Measurements from ENCODE around the gene MYADM. TPM values are rescaled to one million over a fixed set of nuclear protein-coding genes. Genes with fewer than 3 reads are reported as not detected.
A peak's percentile ranks its signal among the peaks of the same experiment; 100 is the strongest.

Gene MYADM
- total RNA-seq, 3 donors from 2014 or later: 47.0 to 193 (median 67.7) TPM

GRCh38 chr19:53881482-53882390 is 14.1 kb downstream of the MYADM start, which contains the start of gene PRKCG:
Gene PRKCG (plus strand): TSS chr19:53882197. CDS start chr19:53882495, 298 bp downstream.
- DNase-seq: peak; percentile 56 to 76 (median 72)

GRCh38 chr19:53882391-53883050 is 14.8 kb downstream of the MYADM start:
- H3K4me3 ChIP-seq: no peak overlapping the region

More at GRCh38 chr19:53881482-53882390, 14.1 kb downstream of the MYADM start, which contains the start of gene PRKCG:
- peak; percentile 46 for TF ChIP-seq CTCF (IDR thresholded peaks at IDR 0.05)
- Histone ChIP-seq H3K4me3 (no peak within 1 kb of the TSS), H3K4me1 (ENCODE audit: low read depth) (peaks cover 22% of the 10 kb centered on the region), H3K36me3 (ENCODE audit: low read depth) (no peaks in the 10 kb centered on the region), H3K9me3 (no peaks in the 10 kb centered on the region)
- intact Hi-C loops (cut with DNase I, micrococcal nuclease): no loop called here
- ATAC-seq: peak; percentile 60

GRCh38 chr19:53883231-53883661 is 15.6 kb downstream of the MYADM start:
- ATAC-seq (no peak), DNase-seq (peak in 1 of 3 donors; percentile 31)

More at GRCh38 chr19:53882391-53883050, 14.8 kb downstream of the MYADM start:
- H3K36me3 ChIP-seq (ENCODE audit: low read depth): no peaks in the 10 kb centered on the region
- H3K4me1 ChIP-seq (ENCODE audit: low read depth): peaks cover 22% of the 10 kb centered on the region
- intact Hi-C loops (cut with DNase I, micrococcal nuclease): no loop called here
- DNase-seq (peak in 2 of 3 donors; percentile 28 to 36), ATAC-seq (no peak)
- no peak for TF ChIP-seq CTCF (IDR thresholded peaks at IDR 0.05)
- H3K9me3 ChIP-seq: no peaks in the 10 kb centered on the region

GRCh38 chr19:53883741-53884140 is 16.1 kb downstream of the MYADM start:
- intact Hi-C loops (cut with DNase I, micrococcal nuclease): no loop called here
- H3K9me3 ChIP-seq: no peaks in the 10 kb centered on the region
- ATAC-seq (no peak), DNase-seq (no peak)
- no peak for TF ChIP-seq CTCF (IDR thresholded peaks at IDR 0.05)
- no peak overlapping the region for H3K4me3 ChIP-seq
- H3K36me3 ChIP-seq (ENCODE audit: low read depth): no peaks in the 10 kb centered on the region
- H3K4me1 ChIP-seq (ENCODE audit: low read depth): peaks cover 20% of the 10 kb centered on the region

More at GRCh38 chr19:53883231-53883661, 15.6 kb downstream of the MYADM start:
- H3K4me1 ChIP-seq (ENCODE audit: low read depth): peaks cover 22% of the 10 kb centered on the region
- no peaks in the 10 kb centered on the region for H3K9me3 ChIP-seq
- H3K36me3 ChIP-seq (ENCODE audit: low read depth): no peaks in the 10 kb centered on the region
- H3K4me3 ChIP-seq: no peak overlapping the region
- intact Hi-C loops (cut with DNase I, micrococcal nuclease): no loop called here
- TF ChIP-seq CTCF (IDR thresholded peaks at IDR 0.05): no peak

- no peak for ATAC-seq
- Histone ChIP-seq H3K9me3 (no peaks in the 10 kb centered on the region), H3K4me1 (ENCODE audit: low read depth) (peaks cover 17% of the 10 kb centered on the region), H3K36me3 (ENCODE audit: low read depth) (no peaks in the 10 kb centered on the region), H3K4me3 (no peak overlapping the region)
- intact Hi-C loops (cut with DNase I, micrococcal nuclease): no loop called here
- no peak for TF ChIP-seq CTCF (IDR thresholded peaks at IDR 0.05)
- DNase-seq: peak in 2 of 3 donors; percentile 14 to 35
Measured at GRCh38 chr19:53884256-53884655, 16.6 kb downstream of the MYADM start.

Measured in mucosa of descending colon (tissue), 3 donors.